ENCODE measurements around the gene INSYN1.
"Not testable (repeated sequence)": the region's sequence is repeated elsewhere in the genome, so short reads cannot be mapped to it uniquely, and the experiment has no call there.

INSYN1 gene

DNA sequence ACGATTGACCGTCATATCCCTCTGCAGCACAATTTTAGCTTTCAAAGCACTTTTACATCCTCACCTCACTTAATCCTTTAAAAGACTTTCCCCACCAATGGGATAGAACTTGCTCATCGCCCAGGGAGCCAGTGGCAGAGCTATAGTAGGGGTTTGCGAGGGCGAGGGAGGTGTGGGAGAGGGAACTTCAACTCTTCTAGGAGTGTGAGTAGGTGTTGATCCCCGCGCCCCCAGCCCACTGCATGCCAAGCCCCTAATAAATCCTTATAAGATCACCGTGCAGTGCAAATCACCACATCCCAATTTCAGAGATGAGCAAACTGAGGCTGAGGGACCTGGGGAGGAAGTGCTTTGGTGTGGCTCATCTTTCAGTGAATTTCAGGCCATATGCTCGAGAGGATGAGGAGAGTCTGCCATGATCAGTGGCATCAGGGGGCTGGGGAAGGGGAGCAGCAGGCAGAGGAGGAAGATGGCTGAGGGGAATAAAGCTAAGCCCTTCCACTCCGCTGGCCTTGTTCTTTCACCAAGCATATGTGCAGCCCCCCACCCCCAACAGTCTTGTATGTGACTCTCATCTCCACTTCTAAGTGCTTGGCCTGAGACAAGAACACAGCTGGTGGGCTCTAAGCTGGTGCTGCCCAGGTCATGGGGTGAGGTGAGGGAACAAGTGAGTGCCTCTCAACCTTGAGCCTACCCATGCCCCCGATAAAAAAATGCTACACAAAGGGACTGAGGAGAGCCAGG is 5.1 kb downstream of the INSYN1 start:
- DNase-seq, result peak; percentile 25

DNA sequence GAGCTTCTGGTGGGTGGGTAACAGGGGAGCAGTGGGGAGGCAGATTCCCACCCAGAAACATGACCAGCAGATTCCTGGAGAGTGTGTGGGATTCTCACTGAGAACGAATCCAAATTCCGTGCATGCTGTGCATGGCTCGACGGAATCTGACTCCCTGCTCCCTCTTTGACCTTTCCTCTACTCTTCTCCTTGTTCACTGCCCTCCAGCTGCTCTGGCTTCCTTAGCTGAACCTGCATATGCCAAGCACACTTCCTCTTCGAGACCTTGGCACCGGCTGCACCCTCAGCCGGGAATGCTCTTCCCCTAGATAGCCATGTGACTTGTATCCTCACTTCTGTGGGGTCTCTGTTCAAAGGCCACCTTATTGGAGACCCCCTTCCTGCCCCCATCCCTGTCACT is 6.3 kb downstream of the INSYN1 start:
- DNase-seq, result no peak

- no peak for DNase-seq
Measured at GRCh38 chr15:73746261-73746660, 6.9 kb downstream of the INSYN1 start.

- DNase-seq, result no peak
Measured at GRCh38 chr15:73745073-73745472, 8.1 kb downstream of the INSYN1 start.

GRCh38 chr15:73744293-73744692 is 8.9 kb downstream of the INSYN1 start:
- DNase-seq, result no peak

DNA sequence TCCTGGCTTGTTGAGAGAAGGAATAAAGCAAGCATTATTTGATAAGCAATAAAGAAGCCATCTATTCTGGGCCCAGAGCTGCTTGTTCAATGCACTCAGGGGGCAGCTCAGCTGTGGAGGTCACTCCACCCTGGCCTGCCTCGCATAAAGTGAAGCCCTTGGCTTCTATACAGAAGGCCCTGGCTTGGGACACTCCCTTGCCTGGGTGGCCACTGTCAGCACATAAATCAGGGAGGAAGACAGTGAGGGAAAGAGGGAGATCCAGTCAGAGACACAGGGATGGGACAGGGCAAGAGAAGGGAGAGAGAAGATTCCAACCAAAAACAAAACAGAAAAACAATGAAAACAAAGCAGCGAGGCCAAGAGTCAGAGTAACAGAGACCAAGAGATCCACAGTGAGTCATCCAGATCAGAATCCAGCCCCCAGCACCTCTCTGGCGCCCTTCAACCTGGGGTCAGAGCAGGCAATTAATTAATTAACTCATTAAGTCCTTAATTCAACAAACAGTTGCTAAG is 11.8 kb downstream of the INSYN1 start:
- no peak for DNase-seq

DNA sequence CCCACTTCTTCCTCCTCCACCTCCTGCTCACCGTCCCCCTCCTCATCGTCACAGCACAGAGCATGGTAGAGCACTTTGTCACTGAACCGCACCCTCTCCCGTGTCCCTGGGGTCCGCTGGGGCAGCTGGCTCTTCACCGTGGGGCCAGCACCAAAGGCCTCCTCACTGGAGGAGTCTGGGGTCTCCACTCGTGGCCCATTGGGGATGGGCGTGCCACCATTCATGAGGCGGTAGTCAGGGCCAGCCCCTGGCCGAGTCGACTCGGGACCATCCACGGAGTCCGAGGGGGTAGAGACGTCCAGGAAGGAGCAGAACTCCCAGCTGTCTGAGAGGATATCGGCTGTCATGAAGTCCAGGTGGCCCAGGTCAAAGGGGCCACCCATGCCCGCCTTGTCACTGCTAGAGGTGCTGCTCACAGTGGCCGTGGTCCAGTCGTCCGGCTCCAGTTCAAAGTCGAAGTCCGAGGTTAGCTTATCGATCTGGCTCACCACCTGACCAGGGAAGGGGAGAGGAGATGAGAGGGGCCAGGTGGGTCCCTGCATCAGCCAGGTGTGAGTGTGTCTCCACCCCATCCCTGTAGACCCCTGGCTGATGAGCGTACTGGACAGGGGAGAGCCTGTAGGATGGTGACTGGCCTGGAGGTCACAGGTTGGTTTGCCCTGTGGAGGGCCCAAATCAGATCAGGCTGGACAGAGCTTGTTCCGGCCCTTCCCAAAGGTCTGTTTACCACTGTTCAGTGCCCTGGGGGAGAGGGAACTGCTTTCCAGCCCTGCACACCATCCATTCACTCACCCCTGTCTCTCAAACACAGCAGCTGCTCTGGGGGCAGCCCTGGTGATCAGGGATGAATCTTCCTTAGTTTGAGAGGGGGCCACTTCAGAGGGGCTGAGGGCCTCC is 12.8 kb downstream of the INSYN1 start:
- DNase-seq, result no peak

DNA sequence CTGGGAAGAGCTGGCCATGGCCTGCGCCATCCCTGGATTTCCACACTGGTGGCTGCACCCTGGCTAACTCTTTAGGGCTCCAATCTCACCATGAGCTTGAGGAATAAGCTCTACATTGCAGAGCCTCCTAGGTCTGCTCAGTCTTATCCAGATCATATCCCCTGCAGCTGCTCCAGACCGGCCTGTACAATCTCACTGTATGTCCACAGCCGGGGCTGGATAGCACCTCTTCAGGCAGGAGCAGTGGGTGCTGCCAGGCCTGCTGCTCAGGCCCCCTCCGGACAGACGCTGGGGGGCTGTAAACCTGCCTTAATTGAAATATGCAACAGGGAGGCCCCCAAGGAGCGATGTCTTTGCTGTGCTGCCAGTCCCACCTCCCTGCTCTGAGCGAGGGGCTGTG is 15.6 kb downstream of the INSYN1 start:
- DNase-seq, result no peak

GRCh38 chr15:73732930-73733329 is 20.2 kb downstream of the INSYN1 start:
- no peak for DNase-seq

DNA sequence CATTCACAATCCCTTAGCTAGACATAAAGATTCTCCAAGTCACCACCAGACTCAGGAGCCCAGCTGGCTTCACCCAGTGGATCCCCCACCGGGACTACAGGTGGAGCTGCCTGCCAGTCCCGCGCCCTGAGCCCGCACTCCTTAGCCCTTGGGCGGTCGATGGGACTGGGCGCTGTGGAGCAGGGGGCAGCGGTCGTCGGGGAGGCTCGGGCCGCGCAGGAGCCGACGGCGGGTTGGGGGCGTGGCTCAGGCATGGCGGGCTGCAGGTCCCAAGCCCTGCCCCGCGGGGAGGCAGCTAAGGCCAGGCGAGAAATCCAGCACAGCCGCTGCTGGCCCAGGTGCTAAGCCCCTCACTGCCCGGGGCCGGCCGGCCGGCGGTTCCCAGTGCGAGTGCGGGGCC is 21.1 kb downstream of the INSYN1 start:
- DNase-seq, result not testable (repeated sequence)

- DNase-seq, result no peak
Measured at GRCh38 chr15:73727330-73727976, 25.7 kb downstream of the INSYN1 start.

- no peak for DNase-seq
Measured at GRCh38 chr15:73724212-73724611, 28.9 kb downstream of the INSYN1 start.

DNA sequence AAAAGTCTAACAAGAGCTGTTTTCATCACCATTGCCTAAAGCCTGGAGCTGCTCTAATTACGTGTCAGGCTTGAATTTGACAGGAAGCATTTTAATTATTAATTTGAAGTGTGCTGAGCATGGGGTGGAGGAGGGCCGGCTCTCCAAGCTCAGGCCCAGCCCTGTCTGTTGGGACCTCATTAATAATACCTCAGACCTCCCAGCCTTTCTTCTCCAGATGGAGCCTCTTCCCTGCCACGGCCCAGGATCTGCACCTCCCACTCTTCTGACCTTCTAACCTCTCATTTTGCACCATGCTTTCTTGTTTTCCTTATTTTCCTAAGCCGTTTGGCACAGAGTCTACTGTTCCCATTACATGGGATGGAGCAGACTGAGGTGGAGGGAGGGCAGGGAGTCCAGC is 30.0 kb downstream of the INSYN1 start:
- DNase-seq, result no peak

DNA sequence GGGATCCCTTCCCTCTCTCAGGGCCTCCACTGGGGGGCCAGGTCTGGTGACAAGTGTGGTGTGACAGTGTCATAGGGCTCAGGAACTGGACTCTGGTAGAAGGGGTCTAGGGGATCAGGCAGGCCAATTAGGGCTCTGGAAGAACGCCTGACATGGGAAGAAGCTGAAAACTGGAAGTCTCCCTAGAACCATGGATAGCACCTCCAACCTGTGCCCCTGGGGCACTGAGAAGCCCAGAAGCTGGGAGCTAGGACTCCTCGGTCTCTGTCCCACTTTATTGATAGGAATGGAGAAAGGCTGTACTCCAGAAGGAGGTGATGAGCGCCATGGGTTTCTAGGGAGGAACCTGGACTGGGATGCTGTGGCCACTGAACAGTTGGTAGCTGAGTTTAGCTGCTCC is 30.7 kb downstream of the INSYN1 start:
- DNase-seq, result no peak

DNA sequence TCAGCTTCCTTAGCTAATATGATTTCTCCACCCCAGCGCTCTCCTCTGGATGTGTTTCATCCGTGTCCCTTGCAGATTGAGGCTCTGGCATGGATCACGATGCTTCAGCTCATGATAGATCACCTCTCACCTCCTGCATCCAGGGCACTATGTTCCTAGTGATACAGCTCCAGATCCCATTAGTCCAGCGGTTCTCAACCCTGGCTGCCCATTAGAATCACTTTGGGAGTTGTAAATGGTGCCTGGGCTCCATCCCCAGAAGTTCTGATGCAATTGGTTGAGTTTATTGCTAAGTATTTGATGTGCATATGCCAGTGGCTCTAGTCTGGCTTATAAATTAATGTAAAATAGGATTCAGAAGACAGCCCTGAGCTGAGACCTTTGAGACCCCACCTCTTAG is 34.5 kb downstream of the INSYN1 start:
- no peak for DNase-seq

- no peak for DNase-seq
Measured at GRCh38 chr15:73717802-73718201, 35.3 kb downstream of the INSYN1 start.

DNA sequence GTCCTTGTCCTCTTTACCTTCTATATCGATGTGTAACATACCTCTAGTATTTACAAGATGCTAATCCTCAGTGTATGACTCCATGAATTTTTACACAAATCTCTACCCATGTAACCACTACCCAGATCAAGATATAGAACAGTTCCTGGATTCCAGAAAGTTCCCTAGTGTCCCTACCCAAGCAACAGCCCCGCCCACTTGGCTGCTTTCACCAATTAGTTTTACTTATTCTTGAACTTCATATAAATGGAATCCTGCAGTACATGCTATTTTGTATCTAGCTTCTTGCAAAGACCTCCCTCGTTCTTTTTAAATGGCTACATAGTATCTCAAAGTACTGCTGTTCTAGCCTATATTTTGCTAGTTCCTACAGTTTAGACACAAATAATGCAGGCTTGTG is 35.9 kb downstream of the INSYN1 start:
- DNase-seq, result no peak

DNA sequence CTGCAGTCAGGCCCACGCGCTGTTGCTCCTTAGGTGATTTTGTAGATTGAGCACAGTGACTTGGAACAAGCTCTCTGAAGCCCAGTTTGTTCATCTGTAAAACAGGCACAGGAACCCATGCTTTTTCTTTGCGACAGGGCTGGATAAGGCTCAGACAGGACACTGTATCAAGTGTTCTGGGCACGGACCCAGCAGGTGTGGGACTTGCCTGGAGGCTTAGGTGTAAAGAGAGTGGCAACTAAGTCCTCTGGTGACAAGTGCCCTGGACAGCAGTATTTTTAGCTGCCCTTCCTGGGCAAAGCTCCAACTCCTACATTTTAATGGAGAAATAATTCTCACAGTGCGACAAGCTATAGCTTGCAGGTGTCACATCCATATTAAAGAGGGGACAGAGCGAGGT is 36.7 kb downstream of the INSYN1 start:
- DNase-seq, result no peak

DNA sequence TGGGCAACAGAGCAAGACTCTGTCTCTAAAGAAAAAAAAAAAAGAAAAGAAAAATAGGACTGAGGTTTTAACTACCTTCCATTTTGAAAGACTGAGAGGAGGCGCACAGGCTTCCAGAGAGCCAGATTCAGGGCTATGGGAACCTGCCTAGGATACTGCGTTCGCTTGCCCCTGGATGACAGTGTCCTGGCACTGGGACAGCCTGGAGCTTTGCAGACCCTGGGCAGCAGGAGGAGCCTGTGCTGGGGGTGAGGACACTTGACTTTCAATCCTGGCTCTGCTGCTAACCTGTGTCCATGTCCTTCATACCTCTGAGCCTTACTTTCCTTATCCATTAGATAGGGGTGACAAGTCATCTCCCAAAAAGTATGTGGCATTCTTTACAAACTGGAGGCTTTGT is 37.7 kb downstream of the INSYN1 start:
- DNase-seq, result no peak

DNA sequence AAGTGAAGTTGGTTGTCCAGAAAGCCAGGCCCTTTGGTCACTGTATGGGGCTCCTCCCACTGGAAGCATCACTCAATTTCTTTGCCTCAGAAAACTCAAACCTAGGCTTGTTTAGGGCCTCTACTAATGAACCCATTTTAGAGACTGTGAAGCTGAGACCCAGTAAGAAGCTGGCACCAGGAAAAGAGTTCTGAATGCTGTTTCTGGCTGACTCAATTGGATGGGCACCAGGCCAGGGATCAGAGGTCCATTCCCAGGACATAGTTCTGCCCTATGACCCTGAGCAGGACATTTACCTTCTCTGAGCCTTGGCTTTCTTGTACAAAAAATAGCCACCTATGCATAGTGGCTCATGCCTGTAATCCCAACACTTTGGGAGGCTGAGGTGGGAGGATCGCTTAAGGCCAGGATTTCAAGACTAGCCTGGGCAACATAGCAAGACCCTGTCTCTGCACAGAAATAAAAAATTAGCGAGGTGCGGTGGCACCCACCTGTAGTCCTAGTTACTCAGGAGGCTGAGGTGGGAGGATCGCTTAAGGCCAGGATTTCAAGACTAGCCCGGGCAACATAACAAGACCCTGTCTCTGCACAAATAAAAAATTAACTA is 38.4 kb downstream of the INSYN1 start:
- no peak for DNase-seq

- no peak for DNase-seq
Measured at GRCh38 chr15:73712107-73712506, 41.0 kb downstream of the INSYN1 start.

GRCh38 chr15:73711526-73711925 is 41.6 kb downstream of the INSYN1 start:
- no peak for DNase-seq

DNA sequence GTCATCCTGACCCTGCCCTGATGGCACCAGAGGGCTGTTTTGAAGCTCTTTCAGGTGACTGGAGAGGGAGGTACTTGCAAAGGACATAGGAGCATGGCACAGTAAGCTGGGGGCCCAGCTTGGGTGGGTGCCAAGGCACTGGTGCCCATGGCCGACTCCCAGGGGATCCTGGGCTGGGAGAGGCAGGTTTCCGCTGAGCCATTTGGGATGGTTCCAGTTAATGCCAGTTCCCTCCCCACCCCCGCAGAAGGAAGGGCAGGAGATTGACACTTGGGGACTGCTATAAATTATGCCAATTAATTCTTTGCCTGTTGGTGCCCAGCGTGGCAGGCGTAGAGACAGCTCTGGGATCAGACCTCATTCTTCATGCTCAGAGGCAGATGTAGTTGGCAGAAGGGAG is 42.8 kb downstream of the INSYN1 start:
- no peak for DNase-seq
